ENCODE results near the gene C1orf159.
"Not testable (repeated sequence)": the region's sequence is repeated elsewhere in the genome, so short reads cannot be mapped to it uniquely, and the experiment has no call there.

C1orf159 gene

GRCh38 chr1:1115786-1116700 is at the start of gene C1orf159:
C1orf159 (minus strand) TSS chr1:1116089; CDS start chr1:1091543, 24,546 bp downstream.
- DNase-seq = peak; percentile 99 to 100

- no peak for DNase-seq
Measured at GRCh38 chr1:1165485-1165884, 49.6 kb upstream of the C1orf159 start.

GRCh38 chr1:1164701-1165451 is 49.0 kb upstream of the C1orf159 start:
- no peak for DNase-seq

GRCh38 chr1:1164361-1164700 is 48.4 kb upstream of the C1orf159 start:
- DNase-seq = no peak

GRCh38 chr1:1163538-1164070 is 47.7 kb upstream of the C1orf159 start:
- DNase-seq = no peak

- DNase-seq = no peak
Measured at GRCh38 chr1:1162597-1163537, 47.0 kb upstream of the C1orf159 start.

- no peak for DNase-seq
Measured at GRCh38 chr1:1161683-1162079, 45.8 kb upstream of the C1orf159 start.

- no peak for DNase-seq
Measured at GRCh38 chr1:1161078-1161682, 45.3 kb upstream of the C1orf159 start.

- DNase-seq = no peak
Measured at GRCh38 chr1:1160281-1160930, 44.5 kb upstream of the C1orf159 start.

GRCh38 chr1:1157914-1158710 is 42.2 kb upstream of the C1orf159 start:
- no peak for DNase-seq

GRCh38 chr1:1157426-1157913 is 41.6 kb upstream of the C1orf159 start:
- peak; percentile 60 to 75 for DNase-seq

- no peak for DNase-seq
Measured at GRCh38 chr1:1157033-1157365, 41.1 kb upstream of the C1orf159 start.

GRCh38 chr1:1156140-1157032 is 40.5 kb upstream of the C1orf159 start:
- no peak for DNase-seq

GRCh38 chr1:1155258-1155657 is 39.4 kb upstream of the C1orf159 start:
- DNase-seq = no peak

- DNase-seq = no peak
Measured at GRCh38 chr1:1153874-1154273, 38.0 kb upstream of the C1orf159 start.

GRCh38 chr1:1153215-1153614 is 37.3 kb upstream of the C1orf159 start:
- not testable (repeated sequence) for DNase-seq

- DNase-seq = not testable (repeated sequence)
Measured at GRCh38 chr1:1152431-1152830, 36.5 kb upstream of the C1orf159 start.

- no peak for DNase-seq
Measured at GRCh38 chr1:1151306-1151705, 35.4 kb upstream of the C1orf159 start.

GRCh38 chr1:1150100-1150499 is 34.2 kb upstream of the C1orf159 start:
- no peak for DNase-seq

GRCh38 chr1:1149416-1149815 is 33.5 kb upstream of the C1orf159 start:
- no peak for DNase-seq
